Measurements from ENCODE around the gene FAM83E. TPM values are rescaled to one million over a fixed set of nuclear protein-coding genes. Genes with fewer than 3 reads are reported as not detected.
A peak's percentile ranks its signal among the peaks of the same experiment; 100 is the strongest.

FAM83E gene
- polyA plus RNA-seq, 1 donor from 2014 or later = 0.73 TPM

DNA sequence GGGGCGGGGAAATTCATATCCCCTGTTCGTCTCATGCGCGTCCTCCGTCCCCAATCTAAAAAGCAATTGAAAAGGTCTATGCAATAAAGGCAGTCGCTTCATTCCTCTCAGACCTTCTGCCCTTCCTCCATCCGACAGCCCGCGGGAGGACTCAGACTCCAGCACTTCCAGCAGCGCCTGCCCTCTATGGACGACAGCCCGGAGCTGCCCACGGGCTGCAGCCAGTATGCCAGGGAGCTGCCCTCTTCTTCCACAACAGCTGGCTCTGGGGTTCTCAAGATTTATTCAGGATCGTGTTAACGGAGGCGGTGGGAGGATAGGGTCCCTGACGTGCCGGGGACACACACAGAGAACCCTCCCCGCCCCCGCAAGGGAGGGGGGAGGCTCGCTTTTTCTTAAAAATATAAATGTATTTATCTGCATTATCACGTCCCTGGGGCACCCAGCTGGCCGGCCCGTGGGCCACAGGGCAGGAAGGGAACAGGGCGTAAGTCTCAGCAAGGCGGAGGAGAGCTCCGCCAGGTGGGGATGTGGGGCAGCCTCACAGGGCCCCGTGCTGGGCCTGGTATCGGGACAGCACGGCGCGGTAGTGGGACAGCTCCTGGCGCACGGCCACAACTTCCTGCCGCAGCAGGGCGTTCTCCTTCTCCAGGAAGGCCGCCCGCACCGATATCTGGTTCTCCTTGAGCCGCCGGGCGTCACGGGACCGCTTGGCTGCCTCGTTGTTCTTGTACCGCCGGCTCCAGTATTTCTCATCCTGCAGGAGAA is 15.6 kb upstream of the FAM83E start:
- Histone ChIP-seq H3K4me3 (ENCODE audit: low read length) (peak overlapping the region; percentile 32), H3K36me3 (ENCODE audit: insufficient read depth, low read length) (no peaks in the 10 kb centered on the region), H3K4me2 (ENCODE audit: low read length) (no peak overlapping the region), H3K27me3 (ENCODE audit: insufficient read depth, low read depth, low read length) (no peaks in the 10 kb centered on the region), H3K9me3 (ENCODE audit: low read length) (no peaks in the 10 kb centered on the region), H3F3A (ENCODE audit: insufficient read depth, low read length, poor library complexity, severe bottlenecking) (no peaks in the 10 kb centered on the region), H3K79me2 (replicated peaks; ENCODE audit: insufficient read depth, low read length) (peaks cover 3% of the 10 kb centered on the region), H2AFZ (ENCODE audit: low read depth, low read length) (no peak overlapping the region), H3K27ac (ENCODE audit: low read length) (peak overlapping the region; percentile 72), H3K9me2 (ENCODE audit: insufficient read depth, low read length) (no peaks in the 10 kb centered on the region), H4K20me1 (ENCODE audit: insufficient read depth) (no peaks in the 10 kb centered on the region), H3K9ac (ENCODE audit: low read length) (peak overlapping the region; percentile 36)
- TF ChIP-seq, protein P1, sequence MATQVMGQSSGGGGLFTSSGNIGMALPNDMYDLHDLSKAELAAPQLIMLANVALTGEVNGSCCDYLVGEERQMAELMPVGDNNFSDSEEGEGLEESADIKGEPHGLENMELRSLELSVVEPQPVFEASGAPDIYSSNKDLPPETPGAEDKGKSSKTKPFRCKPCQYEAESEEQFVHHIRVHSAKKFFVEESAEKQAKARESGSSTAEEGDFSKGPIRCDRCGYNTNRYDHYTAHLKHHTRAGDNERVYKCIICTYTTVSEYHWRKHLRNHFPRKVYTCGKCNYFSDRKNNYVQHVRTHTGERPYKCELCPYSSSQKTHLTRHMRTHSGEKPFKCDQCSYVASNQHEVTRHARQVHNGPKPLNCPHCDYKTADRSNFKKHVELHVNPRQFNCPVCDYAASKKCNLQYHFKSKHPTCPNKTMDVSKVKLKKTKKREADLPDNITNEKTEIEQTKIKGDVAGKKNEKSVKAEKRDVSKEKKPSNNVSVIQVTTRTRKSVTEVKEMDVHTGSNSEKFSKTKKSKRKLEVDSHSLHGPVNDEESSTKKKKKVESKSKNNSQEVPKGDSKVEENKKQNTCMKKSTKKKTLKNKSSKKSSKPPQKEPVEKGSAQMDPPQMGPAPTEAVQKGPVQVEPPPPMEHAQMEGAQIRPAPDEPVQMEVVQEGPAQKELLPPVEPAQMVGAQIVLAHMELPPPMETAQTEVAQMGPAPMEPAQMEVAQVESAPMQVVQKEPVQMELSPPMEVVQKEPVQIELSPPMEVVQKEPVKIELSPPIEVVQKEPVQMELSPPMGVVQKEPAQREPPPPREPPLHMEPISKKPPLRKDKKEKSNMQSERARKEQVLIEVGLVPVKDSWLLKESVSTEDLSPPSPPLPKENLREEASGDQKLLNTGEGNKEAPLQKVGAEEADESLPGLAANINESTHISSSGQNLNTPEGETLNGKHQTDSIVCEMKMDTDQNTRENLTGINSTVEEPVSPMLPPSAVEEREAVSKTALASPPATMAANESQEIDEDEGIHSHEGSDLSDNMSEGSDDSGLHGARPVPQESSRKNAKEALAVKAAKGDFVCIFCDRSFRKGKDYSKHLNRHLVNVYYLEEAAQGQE (IDR thresholded peaks at IDR 0.05; ENCODE audit: borderline replicate concordance) = no peak

DNA sequence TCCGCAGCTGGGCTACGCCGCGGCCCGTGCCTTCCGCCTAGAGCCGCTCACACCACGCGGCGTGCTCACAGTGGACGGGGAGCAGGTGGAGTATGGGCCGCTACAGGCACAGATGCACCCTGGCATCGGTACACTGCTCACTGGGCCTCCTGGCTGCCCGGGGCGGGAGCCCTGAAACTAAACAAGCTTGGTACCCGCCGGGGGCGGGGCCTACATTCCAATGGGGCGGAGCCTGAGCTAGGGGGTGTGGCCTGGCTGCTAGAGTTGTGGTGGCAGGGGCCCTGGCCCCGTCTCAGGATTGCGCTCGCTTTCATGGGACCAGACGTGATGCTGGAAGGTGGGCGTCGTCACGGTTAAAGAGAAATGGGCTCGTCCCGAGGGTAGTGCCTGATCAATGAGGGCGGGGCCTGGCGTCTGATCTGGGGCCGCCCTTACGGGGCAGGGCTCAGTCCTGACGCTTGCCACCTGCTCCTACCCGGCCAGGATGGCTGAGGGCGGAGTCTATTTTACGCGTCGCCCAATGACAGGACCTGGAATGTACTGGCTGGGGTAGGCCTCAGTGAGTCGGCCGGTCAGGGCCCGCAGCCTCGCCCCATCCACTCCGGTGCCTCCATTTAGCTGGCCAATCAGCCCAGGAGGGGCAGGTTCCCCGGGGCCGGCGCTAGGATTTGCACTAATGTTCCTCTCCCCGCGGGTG is 14.9 kb upstream of the FAM83E start:
- no peaks in the 10 kb centered on the region for H3K9me2 ChIP-seq (ENCODE audit: insufficient read depth, low read length)
- no peaks in the 10 kb centered on the region for H3F3A ChIP-seq (ENCODE audit: insufficient read depth, low read length, poor library complexity, severe bottlenecking)
- peaks cover 10% of the 10 kb centered on the region for H3K79me2 ChIP-seq (replicated peaks; ENCODE audit: insufficient read depth, low read length)
- no peaks in the 10 kb centered on the region for H4K20me1 ChIP-seq (ENCODE audit: insufficient read depth)
- H3K27ac ChIP-seq (ENCODE audit: low read length) = peak overlapping the region; percentile 72
- no peaks in the 10 kb centered on the region for H3K9me3 ChIP-seq (ENCODE audit: low read length)
- H3K4me2 ChIP-seq (ENCODE audit: low read length) = no peak overlapping the region
- H3K4me3 ChIP-seq (ENCODE audit: low read length) = no peak overlapping the region
- no peaks in the 10 kb centered on the region for H3K36me3 ChIP-seq (ENCODE audit: insufficient read depth, low read length)
- no peak overlapping the region for H2AFZ ChIP-seq (ENCODE audit: low read depth, low read length)
- TF ChIP-seq POLR2AphosphoS5 (IDR thresholded peaks at IDR 0.05) (peak; percentile 5), EP300 (conservative IDR thresholded peaks at IDR 0.05; ENCODE audit: poor library complexity, severe bottlenecking) (no peak)
- no peaks in the 10 kb centered on the region for H3K27me3 ChIP-seq (ENCODE audit: insufficient read depth, low read depth, low read length)
- no peak overlapping the region for H3K9ac ChIP-seq (ENCODE audit: low read length)

DNA sequence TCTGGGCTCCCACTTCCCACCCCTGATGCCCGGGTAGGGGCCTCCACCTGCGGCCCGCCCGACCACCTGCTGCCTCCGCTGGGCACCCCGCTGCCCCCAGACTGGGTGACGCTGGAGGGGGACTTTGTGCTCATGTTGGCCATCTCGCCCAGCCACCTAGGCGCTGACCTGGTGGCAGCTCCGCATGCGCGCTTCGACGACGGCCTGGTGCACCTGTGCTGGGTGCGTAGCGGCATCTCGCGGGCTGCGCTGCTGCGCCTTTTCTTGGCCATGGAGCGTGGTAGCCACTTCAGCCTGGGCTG is 14.4 kb upstream of the FAM83E start:
- Histone ChIP-seq H3K9me3 (ENCODE audit: low read length) (no peaks in the 10 kb centered on the region), H3K4me2 (ENCODE audit: low read length) (no peak overlapping the region), H3K27ac (ENCODE audit: low read length) (no peak overlapping the region), H3K9ac (ENCODE audit: low read length) (no peak overlapping the region), H2AFZ (ENCODE audit: low read depth, low read length) (no peak overlapping the region), H3K36me3 (ENCODE audit: insufficient read depth, low read length) (no peaks in the 10 kb centered on the region), H3F3A (ENCODE audit: insufficient read depth, low read length, poor library complexity, severe bottlenecking) (no peaks in the 10 kb centered on the region), H4K20me1 (ENCODE audit: insufficient read depth) (no peaks in the 10 kb centered on the region), H3K79me2 (replicated peaks; ENCODE audit: insufficient read depth, low read length) (peaks cover 15% of the 10 kb centered on the region), H3K27me3 (ENCODE audit: insufficient read depth, low read depth, low read length) (no peaks in the 10 kb centered on the region), H3K4me3 (ENCODE audit: low read length) (no peak overlapping the region), H3K9me2 (ENCODE audit: insufficient read depth, low read length) (no peaks in the 10 kb centered on the region)
- TF ChIP-seq POLR2AphosphoS5 (IDR thresholded peaks at IDR 0.05) = peak; percentile 35
- TF ChIP-seq SMC3 (conservative IDR thresholded peaks at IDR 0.05; ENCODE audit: poor library complexity) = no peak
- no peak for TF ChIP-seq RAD21 (conservative IDR thresholded peaks at IDR 0.05)
- no peak for TF ChIP-seq EP300 (conservative IDR thresholded peaks at IDR 0.05; ENCODE audit: poor library complexity, severe bottlenecking)
- TF ChIP-seq, protein P1 (IDR thresholded peaks at IDR 0.05; ENCODE audit: borderline replicate concordance) = no peak

All from neural cell (in vitro differentiated cells).